Smooth muscle cell (in vitro differentiated cells): ENCODE data around the gene TWIST1. TPM values are rescaled to one million over a fixed set of nuclear protein-coding genes. Genes with fewer than 3 reads are reported as not detected.

Source experiments
- DNase-seq: peaks from one replicate; lab custom pipeline; 2025; ENCODE audit not compliant: unreplicated experiment; lab: John Stamatoyannopoulos, UW
- H2AFZ ChIP-seq: fragments of 200-600 bp; sonication (generic); 2 replicates; pipeline ENCODE4 v1.6.0; 2016; ENCODE audit warnings: antibody characterized with exemption, low read depth, mild to moderate bottlenecking
- H3F3A ChIP-seq: fragments of 200-600 bp; sonication (generic); 2 replicates; pipeline ENCODE4 v1.6.0; 2017; ENCODE audit warnings: antibody characterized with exemption, low read depth
- H3K27ac ChIP-seq: fragments of 200-600 bp; sonication (generic); 2 replicates; pipeline ENCODE4 v1.5.1; 2016; ENCODE audit warnings: low read depth, mild to moderate bottlenecking
- H3K27me3 ChIP-seq: fragments of 200-600 bp; sonication (generic); 2 replicates; pipeline ENCODE4 v1.6.1; 2016; ENCODE audit warnings: low read depth, mild to moderate bottlenecking
- H3K36me3 ChIP-seq: fragments of 200-600 bp; sonication (generic); 2 replicates; pipeline ENCODE4 v1.5.1; 2016; ENCODE audit warnings: low read depth
- H3K4me1 ChIP-seq: fragments of 200-600 bp; sonication (generic); 2 replicates; pipeline ENCODE4 v1.5.1; 2016; ENCODE audit warnings: low read depth
- H3K4me2 ChIP-seq: fragments of 200-600 bp; sonication (generic); 2 replicates; pipeline ENCODE4 v1.6.0; 2016; ENCODE audit warnings: mild to moderate bottlenecking
- H3K4me3 ChIP-seq: fragments of 200-600 bp; sonication (generic); 2 replicates; pipeline ENCODE4 v1.5.1; 2016; ENCODE audit warnings: mild to moderate bottlenecking
- H3K79me2 ChIP-seq: fragments of 200-600 bp; sonication (generic); 2 replicates; pipeline ENCODE4 v1.6.0; 2016; ENCODE audit warnings: low read depth, mild to moderate bottlenecking
- H3K9ac ChIP-seq: fragments of 200-600 bp; sonication (generic); 2 replicates; pipeline ENCODE4 v1.6.0; 2016; ENCODE audit warnings: low read depth
- H3K9me3 ChIP-seq: fragments of 200-600 bp; sonication (generic); replicated peaks from 2 replicates; pipeline ENCODE4 v1.5.1; 2016; ENCODE audit warnings: low read depth
- H4K20me1 ChIP-seq: fragments of 200-600 bp; sonication (generic); 2 replicates; pipeline ENCODE4 v1.6.0; 2016; ENCODE audit warnings: low read depth
- WGBS: methylation state at CpG from one replicate; pipeline ENCODE4 v1.1.7; 2016; ENCODE audit warnings: low lambda C conversion rate; 5-methylcytosine and 5-hydroxymethylcytosine counted together
- polyA plus RNA-seq: library from polyadenylated mRNA; unstranded; fragments of >200 nt; fragmentation: Nextera tagmentation; extraction: Ambion mirVana; gene quantifications from 2 replicates; pipeline ENCODE4 v1.2.1, GENCODE V29; 2016
- total RNA-seq: library from RNA; depleted of rRNA; stranded (reverse); fragments of >200 nt; gene quantifications from 2 replicates; pipeline ENCODE4 v1.2.3, GENCODE V29; 2014
- TF ChIP-seq, protein P1 (sequence below): fragments of 200-600 bp; sonication (generic); IDR thresholded peaks from 2 replicates; pipeline ENCODE4 v1.5.1; 2017; ENCODE audit warnings: borderline replicate concordance, mild to moderate bottlenecking, antibody characterized with exemption; ENCODE audit not compliant: insufficient read depth, poor library complexity, severe bottlenecking

Gene TWIST1
- total and polyA plus RNA-seq, 2 experiments from 2014 or later: 51.3 to 58.0 TPM

DNA sequence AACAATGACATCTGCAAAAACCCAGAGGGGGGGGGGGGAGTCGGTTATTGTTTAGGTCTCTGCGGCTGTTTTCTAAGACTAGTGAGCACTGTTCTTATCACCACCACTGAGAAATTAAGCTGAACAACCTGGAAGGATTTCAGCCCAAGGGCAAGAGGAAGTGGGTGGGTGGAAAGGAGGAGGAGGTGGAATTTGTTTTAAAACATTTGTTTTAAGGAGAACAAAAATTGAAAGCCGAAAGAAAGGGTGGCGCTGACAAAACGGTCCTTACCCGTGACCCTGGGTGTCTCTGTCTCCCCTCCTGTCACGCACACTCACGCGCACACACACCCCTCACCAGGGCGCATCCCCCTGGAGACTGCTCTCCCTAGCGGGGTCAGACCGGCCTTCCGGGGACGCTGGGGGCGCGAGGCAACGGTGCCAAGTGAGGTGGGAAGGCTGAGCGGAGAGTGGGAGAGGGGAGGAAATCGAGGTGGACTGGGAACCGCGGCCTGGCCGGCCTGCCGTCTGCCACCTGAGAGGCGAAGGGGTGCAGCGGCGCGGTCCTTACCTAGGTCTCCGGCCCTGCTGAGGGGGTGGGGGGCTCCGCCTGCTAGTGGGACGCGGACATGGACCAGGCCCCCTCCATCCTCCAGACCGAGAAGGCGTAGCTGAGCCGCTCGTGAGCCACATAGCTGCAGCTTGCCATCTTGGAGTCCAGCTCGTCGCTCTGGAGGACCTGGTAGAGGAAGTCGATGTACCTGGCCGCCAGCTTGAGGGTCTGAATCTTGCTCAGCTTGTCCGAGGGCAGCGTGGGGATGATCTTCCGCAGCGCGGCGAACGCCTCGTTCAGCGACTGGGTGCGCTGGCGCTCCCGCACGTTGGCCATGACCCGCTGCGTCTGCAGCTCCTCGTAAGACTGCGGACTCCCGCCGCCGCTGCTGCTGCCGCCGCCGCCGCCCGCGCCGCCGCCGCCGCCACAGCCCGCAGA lies 1.0 kb downstream of the TWIST1 start:
- Histone ChIP-seq H3F3A (peaks cover 9% of the 10 kb centered on the region), H2AFZ (peak overlapping the region; percentile 43), H3K4me2 (peak overlapping the region; percentile 87), H3K9ac (peak overlapping the region; percentile 84), H3K4me3 (peak overlapping the region; percentile 66), H3K27me3 (no peaks in the 10 kb centered on the region), H3K27ac (peak overlapping the region; percentile 79), H3K36me3 (no peaks in the 10 kb centered on the region), H3K9me3 (no peaks in the 10 kb centered on the region), H4K20me1 (peaks cover 54% of the 10 kb centered on the region), H3K79me2 (peaks cover 71% of the 10 kb centered on the region), H3K4me1 (peaks cover 16% of the 10 kb centered on the region)
- under 1% methylated on average over 70 of the region's 70 CpGs for WGBS
- no peak for DNase-seq
- TF ChIP-seq, protein P1, sequence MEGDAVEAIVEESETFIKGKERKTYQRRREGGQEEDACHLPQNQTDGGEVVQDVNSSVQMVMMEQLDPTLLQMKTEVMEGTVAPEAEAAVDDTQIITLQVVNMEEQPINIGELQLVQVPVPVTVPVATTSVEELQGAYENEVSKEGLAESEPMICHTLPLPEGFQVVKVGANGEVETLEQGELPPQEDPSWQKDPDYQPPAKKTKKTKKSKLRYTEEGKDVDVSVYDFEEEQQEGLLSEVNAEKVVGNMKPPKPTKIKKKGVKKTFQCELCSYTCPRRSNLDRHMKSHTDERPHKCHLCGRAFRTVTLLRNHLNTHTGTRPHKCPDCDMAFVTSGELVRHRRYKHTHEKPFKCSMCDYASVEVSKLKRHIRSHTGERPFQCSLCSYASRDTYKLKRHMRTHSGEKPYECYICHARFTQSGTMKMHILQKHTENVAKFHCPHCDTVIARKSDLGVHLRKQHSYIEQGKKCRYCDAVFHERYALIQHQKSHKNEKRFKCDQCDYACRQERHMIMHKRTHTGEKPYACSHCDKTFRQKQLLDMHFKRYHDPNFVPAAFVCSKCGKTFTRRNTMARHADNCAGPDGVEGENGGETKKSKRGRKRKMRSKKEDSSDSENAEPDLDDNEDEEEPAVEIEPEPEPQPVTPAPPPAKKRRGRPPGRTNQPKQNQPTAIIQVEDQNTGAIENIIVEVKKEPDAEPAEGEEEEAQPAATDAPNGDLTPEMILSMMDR: no peak

DNA sequence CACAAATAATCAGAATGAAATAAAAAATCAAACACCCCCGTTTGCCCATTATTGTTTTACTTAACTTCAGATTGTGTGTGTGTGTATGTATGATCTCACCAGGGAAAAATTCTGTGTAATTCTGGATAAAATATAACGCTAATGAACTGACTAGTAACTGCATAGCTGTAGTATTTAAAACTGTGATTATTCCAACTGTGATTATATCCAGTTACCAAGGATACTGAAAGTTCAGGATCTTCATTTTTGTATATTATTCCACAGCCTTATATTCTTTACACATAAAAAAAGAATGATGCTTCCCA lies 2.9 kb downstream of the TWIST1 start:
- Histone ChIP-seq H3K4me2 (peak overlapping the region; percentile 87), H2AFZ (no peak overlapping the region), H3K9me3 (no peaks in the 10 kb centered on the region), H3K79me2 (peaks cover 55% of the 10 kb centered on the region), H3K27me3 (no peaks in the 10 kb centered on the region), H3K36me3 (no peaks in the 10 kb centered on the region), H3K4me1 (peaks cover 20% of the 10 kb centered on the region), H3K4me3 (peak overlapping the region; percentile 66), H3K27ac (peak overlapping the region; percentile 79), H3K9ac (peak overlapping the region; percentile 84), H4K20me1 (peaks cover 56% of the 10 kb centered on the region), H3F3A (peaks cover 9% of the 10 kb centered on the region)
- WGBS: 17% methylated on average over 2 of the region's 2 CpGs
- TF ChIP-seq, protein P1: no peak
- DNase-seq: no peak

DNA sequence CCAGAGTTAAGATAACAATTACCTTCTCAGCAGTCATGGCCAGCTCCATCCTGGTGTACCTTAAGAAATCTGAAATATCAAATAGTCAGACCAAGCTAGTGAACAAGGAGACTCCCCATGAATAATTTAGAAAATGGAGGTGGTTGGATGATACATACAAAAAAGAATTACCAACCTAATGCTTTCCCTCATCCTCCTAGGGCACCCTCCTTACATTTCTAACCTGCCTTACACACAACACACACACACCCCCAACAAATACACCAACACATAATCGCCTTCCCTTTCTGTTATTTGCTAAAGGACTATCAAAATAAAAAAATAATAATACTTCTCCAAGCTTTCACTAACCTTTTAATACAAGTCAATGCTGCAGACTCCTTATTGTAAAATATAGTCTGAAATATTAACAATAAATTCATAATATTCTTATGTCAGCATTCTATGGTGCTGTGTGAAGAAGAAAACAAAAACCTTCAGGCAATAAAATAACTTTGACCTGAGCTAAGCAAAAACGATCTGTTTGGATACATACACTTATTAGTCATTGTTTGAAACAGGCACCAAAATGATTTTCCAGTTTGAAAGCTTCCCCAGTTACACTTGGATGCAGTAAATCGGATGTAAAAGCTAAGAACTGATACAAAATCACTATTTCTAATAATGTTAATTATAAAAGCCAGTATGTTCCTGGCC lies 3.4 kb downstream of the TWIST1 start:
- H3K79me2 ChIP-seq: peaks cover 50% of the 10 kb centered on the region
- 29% methylated on average over 3 of the region's 3 CpGs for WGBS
- peak overlapping the region; percentile 87 for H3K4me2 ChIP-seq
- peak overlapping the region; percentile 66 for H3K4me3 ChIP-seq
- H3F3A ChIP-seq: peaks cover 8% of the 10 kb centered on the region
- no peak for DNase-seq
- peaks cover 16% of the 10 kb centered on the region for H3K4me1 ChIP-seq
- H3K9ac ChIP-seq: peak overlapping the region; percentile 84
- no peaks in the 10 kb centered on the region for H3K9me3 ChIP-seq
- TF ChIP-seq, protein P1: no peak
- peak overlapping the region; percentile 79 for H3K27ac ChIP-seq
- no peaks in the 10 kb centered on the region for H3K36me3 ChIP-seq
- no peaks in the 10 kb centered on the region for H3K27me3 ChIP-seq
- no peak overlapping the region for H2AFZ ChIP-seq
- peaks cover 56% of the 10 kb centered on the region for H4K20me1 ChIP-seq
